Measurements from ENCODE around the gene TCF25.

DNA sequence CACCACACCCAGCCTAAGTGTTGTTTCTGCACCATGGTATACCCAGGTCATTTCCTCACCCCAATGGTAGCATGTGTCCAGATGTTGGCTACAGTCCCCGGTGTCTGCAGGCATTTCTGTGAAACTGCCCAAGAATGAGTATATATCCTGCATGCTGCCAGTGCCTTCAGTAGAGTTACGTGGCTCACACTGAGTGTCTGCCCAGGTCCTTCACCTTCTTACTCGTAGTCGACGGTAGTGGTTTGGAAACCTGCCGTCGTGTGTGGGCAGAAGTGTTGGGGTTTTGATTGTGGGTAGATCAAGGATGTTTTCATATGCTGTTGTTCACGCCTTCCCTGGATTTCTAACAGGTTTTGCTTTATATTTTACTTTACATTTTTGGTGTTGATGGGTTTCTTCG, 16.8 kb downstream of the TCF25 start:
- TF ChIP-seq, protein P1, sequence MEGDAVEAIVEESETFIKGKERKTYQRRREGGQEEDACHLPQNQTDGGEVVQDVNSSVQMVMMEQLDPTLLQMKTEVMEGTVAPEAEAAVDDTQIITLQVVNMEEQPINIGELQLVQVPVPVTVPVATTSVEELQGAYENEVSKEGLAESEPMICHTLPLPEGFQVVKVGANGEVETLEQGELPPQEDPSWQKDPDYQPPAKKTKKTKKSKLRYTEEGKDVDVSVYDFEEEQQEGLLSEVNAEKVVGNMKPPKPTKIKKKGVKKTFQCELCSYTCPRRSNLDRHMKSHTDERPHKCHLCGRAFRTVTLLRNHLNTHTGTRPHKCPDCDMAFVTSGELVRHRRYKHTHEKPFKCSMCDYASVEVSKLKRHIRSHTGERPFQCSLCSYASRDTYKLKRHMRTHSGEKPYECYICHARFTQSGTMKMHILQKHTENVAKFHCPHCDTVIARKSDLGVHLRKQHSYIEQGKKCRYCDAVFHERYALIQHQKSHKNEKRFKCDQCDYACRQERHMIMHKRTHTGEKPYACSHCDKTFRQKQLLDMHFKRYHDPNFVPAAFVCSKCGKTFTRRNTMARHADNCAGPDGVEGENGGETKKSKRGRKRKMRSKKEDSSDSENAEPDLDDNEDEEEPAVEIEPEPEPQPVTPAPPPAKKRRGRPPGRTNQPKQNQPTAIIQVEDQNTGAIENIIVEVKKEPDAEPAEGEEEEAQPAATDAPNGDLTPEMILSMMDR (conservative IDR thresholded peaks at IDR 0.05), result no peak
- no peak for TF ChIP-seq EZH2 (IDR thresholded peaks at IDR 0.05; ENCODE audit: low read depth)

Measured in PC-9 (cell line).